Fibroblast of gingiva (primary cell): ENCODE measurements around the gene SSBP2.

ENCODE experiments used
- DNase-seq: peaks from one replicate; pipeline ENCODE4 v3.0.0-alpha.2; 2011; ENCODE audit warnings: low read depth

Gene SSBP2

GRCh38 chr5:81579262-81579924 is 171.5 kb downstream of the SSBP2 start:
- peak; percentile 69 for DNase-seq

GRCh38 chr5:81577091-81577490 is 173.8 kb downstream of the SSBP2 start:
- no peak for DNase-seq

- no peak for DNase-seq
Observed at GRCh38 chr5:81575924-81576323, 175.0 kb downstream of the SSBP2 start.

GRCh38 chr5:81572201-81572600 is 178.7 kb downstream of the SSBP2 start:
- peak; percentile 53 for DNase-seq

GRCh38 chr5:81558188-81558587 is 192.7 kb downstream of the SSBP2 start:
- DNase-seq = no peak

GRCh38 chr5:81556809-81557208 is 194.1 kb downstream of the SSBP2 start:
- DNase-seq = no peak

GRCh38 chr5:81555865-81556264 is 195.0 kb downstream of the SSBP2 start:
- no peak for DNase-seq

- no peak for DNase-seq
Observed at GRCh38 chr5:81554647-81555046, 196.2 kb downstream of the SSBP2 start.

- no peak for DNase-seq
Observed at GRCh38 chr5:81553567-81554212, 197.2 kb downstream of the SSBP2 start.

- no peak for DNase-seq
Observed at GRCh38 chr5:81552852-81553566, 197.9 kb downstream of the SSBP2 start.

GRCh38 chr5:81549123-81549522 is 201.8 kb downstream of the SSBP2 start:
- no peak for DNase-seq

- DNase-seq = no peak
Observed at GRCh38 chr5:81547001-81547400, 203.9 kb downstream of the SSBP2 start.

- DNase-seq = no peak
Observed at GRCh38 chr5:81545911-81546310, 205.0 kb downstream of the SSBP2 start.

GRCh38 chr5:81544351-81545018 is 206.4 kb downstream of the SSBP2 start:
- no peak for DNase-seq

- no peak for DNase-seq
Observed at GRCh38 chr5:81542242-81542641, 208.7 kb downstream of the SSBP2 start.

GRCh38 chr5:81537905-81538547 is 212.9 kb downstream of the SSBP2 start:
- no peak for DNase-seq

- DNase-seq = peak; percentile 3
Observed at GRCh38 chr5:81534441-81534840, 216.5 kb downstream of the SSBP2 start.

GRCh38 chr5:81533629-81534405 is 217.1 kb downstream of the SSBP2 start:
- no peak for DNase-seq

- DNase-seq = no peak
Observed at GRCh38 chr5:81530919-81531318, 220.0 kb downstream of the SSBP2 start.

- DNase-seq = peak; percentile 60
Observed at GRCh38 chr5:81525690-81526089, 225.2 kb downstream of the SSBP2 start.

- DNase-seq = no peak
Observed at GRCh38 chr5:81524015-81524414, 226.9 kb downstream of the SSBP2 start.
